M059J (cell line): ENCODE results near the gene MICALL1. TPM values are rescaled to one million over a fixed set of nuclear protein-coding genes. Genes with fewer than 3 reads are reported as not detected.
"Not testable (repeated sequence)": the region's sequence is repeated elsewhere in the genome, so short reads cannot be mapped to it uniquely, and the experiment has no call there.

Experiments
- DNase-seq: peaks from one replicate; pipeline ENCODE4 v3.0.0-alpha.2; 2012; ENCODE audit warnings: low read depth
- total RNA-seq: library from RNA; depleted of rRNA; stranded (reverse); fragments of >200 nt; shearing (Covaris generic); gene quantifications from 2 replicates; pipeline ENCODE4 v1.2.3, GENCODE V29; 2014

The MICALL1 gene
- total RNA-seq, 1 experiment from 2014 or later: 13.7 TPM

DNA sequence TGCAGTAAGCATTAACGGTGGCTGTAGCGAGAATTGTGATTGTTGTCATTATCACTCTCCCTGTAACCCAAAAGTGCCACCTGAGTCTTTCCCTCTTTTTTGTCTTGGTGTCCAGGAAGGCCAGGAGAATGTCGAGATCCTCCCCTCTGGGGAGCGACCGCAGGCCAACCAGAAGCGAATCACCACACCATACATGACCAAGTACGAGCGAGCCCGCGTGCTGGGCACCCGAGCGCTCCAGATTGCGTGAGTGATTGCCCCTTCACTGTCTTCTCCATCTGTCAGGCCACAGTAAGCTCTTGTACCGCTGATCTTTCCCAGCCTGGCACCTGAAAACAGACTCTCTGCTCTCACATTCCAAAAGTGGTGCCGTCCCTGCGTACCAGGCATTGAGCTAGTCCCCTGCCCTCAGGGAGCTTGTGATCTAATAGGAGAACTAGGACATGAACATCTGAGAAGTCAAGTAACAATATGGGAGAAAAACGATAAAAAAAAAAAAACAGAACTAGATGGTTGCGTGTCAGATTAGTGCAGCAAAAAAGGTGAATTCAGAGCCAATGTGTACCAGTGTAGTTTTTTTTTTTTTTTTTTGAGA lies 53.2 kb downstream of the MICALL1 start:
- no peak for DNase-seq

DNA sequence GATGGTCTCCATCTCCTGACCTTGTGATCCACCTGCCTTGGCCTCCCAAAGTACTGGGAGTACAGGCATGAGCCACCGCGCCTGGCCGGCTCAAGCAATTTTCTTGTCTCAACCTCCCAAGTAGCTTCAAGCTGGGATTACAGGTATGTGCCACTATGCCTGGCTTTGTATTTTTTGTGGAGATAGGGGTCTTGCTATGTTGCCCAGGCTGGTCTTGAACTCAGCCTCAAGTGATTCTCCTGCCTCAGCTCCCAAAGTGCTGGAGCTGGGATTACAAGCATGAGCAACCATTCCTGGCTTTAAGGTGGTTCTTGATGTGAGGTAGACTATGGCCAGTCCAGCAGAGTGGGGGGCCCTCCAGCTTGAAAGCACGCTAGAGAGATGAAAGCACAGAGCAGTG lies 55.0 kb downstream of the MICALL1 start:
- no peak for DNase-seq

DNA sequence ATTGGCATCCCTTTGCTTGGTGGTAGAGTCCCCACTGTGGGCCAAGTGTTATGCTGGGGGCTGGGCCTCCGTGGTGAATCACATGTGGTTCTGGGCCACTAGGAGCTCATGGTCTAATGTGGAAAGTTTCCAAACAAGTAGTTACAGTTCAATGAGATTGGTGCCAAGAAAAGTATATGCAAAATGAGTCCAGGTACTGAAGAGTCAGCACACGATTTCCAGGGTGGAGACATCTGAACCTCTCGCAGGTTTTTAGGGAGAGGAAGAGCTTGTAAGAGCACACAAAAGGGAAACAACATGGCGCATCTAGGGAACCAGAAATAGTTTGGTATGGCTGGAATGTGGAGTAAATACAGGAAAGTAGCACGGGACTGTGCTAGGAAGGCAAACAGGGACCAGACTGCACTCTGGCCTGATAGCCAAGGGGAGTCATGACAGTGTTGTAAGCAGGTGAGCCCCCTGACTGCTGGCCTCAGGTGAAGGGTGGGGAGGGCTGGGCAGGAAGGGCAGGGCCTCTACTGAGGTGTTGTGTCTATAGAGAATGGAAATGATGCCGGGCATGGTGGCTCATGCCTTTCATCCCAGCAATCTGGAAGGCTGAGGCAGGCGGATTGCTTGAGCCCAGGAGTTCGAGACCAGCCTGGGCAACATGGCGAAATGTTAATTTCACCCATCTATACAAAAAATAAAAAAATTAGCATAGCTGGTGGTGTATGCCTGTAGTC lies 60.0 kb downstream of the MICALL1 start:
- no peak for DNase-seq

DNA sequence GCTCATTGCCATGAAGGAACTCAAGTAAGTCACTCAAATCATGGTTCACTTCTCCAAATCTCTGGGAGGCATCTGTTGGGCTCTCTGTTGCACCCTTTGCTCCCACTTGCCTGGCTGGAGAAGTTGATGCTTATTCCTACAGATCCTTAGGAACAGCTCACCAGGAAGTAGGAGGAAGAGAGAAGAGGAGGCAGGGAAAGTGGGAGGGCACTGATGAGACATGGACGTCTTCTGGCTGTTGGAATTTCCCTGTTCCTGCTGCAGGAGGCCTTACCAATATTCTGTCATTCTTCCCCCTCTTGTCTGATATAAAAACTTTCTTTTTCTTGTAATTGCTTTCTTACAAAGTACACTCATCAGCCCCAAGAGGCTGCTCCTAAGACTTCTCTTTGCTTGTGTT lies 61.0 kb downstream of the MICALL1 start:
- DNase-seq: no peak

DNA sequence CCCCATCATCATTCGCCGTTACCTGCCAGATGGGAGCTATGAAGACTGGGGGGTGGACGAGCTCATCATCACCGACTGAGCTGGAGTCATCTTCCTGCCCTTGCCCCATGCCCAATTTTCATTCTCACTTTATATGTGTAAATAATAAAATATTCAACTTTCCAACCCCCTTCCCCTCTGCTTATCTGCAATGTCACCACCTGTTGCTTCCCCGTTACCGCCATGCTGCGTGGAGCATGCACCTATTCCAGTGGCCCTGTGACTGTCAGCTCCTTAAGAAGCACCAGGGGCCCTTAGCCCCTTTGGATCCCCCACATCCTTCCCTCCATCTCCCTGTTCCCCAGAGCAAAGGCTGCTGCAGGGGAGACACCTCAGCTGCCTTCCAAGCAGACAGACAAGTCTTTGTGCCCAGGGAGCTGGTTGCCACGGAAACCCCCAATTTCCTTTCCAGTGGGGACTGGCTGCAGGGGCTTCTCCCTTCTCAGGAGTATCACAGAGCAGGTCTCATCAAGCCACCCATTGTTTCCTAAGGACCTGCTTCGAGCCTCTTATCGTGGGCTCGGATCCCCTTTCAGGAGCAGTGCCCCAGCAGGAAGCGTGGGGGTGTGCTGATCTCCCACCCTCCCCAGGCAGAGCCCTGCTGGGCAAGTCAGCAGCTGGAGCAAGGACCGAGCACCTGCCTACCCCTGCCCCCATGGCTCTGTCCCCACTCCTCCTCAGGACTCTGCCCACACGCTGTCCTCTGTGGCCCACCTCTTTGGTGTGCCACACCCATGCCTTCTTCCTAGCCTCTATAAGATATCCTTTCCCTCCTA lies 61.7 kb downstream of the MICALL1 start:
- DNase-seq: no peak

DNA sequence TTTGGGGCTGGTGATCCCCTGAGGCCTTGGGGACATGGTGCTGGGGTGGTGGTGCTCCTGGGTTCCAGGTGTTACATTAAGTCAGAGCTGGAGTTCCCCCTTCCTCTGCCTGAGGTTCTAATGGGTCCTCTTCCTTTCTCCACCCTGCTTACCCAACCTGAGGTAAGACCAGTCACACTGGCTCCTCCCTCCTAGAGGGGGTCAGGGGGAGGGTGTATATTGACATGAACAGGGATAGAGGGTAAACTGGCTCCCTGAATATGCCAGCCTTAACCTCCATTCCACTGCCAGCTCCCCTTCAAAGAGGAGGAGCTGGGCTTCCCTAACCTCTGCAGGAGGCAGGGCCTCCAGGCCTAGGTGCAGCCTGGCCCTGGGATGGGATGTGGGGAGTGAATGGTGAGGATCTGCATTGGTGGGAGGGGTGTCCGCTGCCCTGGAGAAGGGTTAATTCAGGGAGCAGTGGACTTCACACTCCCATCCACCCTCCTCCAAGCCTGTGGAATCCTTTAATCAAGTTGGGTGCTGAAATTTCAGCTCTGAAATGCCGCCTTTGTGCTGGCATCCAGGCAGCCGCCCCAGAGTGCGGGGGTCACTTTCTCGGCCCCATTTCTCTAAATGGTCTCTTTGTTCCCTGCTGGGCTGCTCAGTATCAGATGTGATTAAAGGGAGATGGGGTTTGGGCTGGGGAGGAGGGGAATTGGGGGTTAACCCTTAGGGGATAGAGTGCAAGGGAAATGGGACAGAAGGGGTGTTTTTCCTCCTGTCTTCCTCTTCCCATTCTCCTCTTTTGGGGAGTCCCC lies 62.6 kb downstream of the MICALL1 start:
- no peak for DNase-seq

DNA sequence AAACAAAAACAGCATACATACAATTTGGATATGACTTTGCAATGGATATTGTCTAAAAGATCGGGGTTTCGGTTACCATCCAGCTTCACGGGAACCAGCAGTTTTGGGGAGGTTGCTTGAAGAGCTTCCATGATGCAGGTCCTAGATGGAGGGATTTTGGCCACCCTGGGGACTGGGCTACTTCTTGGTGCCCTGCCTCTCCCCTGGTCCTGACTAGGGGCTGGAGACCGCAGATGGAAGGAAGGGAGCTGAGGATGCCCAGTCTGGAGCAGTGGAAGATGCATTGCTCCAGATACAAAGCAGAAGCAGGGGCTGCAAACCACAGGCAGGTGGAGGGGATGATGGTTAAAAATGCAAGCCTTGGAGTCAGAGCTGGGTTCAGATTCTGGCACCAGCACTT lies 64.8 kb downstream of the MICALL1 start:
- no peak for DNase-seq

DNA sequence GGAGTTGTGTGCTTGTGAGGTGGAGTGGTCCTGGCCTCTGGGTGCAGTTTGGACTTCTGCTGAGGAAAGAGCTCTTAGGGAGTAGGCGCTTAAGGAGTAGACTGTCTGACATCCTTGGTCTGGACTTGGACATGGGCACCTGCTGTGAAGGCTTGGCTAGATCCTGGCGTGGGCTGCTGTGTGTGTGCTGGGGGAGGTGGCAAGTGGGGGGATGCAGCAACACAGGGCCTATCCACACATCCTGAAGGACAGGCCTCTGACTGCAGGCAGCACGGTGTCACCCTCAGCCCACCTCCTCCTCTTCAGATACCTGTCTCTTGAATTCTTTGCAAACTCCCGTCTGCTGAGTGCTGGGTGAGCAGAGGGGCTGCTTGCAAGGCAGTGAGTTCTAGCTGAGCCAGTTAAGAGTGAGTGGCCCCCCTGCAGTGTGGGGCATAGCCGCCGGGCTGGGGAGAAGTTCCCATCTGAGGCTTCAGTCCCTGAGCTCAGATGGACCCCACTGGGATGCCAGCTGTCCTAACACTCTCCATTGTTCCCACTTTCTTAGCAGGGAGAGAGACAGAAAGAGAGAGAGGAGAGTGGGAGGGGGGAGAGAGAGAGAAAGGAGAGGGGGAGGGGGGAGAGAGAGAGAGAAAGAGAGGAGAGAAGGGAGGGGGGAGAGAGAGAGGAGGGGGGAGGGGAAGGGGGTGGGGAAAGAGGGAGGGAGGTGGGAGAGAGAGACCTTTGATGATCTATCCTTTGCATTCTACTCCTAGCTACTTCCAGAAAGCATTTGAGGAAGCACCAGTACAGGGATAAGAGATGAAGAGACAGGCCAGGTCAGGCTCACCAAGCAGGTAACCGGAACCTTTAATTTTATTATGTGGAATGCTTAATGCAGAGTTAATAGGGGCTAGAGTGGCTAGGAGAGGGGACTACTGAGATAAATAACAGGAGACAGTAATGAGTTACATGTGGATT lies 65.7 kb downstream of the MICALL1 start:
- DNase-seq: no peak

DNA sequence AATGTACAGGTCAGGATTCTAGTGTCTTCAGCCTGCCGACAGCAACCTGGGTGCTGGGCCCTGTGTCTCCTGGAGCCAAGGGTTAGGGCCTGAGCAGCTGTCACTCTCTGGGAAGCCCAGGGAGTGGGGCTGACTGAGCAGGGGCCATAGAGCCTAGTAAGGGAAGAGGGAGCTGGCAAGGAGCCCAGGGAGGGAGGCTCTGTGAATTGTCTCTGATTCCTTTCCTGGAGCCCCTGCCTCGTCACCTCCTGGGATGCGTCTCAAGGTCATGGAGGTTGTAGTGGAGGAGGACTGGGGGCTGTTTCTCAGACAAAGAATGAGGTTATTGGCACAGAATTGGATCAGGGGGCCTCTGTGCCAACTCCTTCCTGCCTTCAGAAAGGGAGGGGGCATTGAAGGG lies 66.4 kb downstream of the MICALL1 start:
- no peak for DNase-seq

DNA sequence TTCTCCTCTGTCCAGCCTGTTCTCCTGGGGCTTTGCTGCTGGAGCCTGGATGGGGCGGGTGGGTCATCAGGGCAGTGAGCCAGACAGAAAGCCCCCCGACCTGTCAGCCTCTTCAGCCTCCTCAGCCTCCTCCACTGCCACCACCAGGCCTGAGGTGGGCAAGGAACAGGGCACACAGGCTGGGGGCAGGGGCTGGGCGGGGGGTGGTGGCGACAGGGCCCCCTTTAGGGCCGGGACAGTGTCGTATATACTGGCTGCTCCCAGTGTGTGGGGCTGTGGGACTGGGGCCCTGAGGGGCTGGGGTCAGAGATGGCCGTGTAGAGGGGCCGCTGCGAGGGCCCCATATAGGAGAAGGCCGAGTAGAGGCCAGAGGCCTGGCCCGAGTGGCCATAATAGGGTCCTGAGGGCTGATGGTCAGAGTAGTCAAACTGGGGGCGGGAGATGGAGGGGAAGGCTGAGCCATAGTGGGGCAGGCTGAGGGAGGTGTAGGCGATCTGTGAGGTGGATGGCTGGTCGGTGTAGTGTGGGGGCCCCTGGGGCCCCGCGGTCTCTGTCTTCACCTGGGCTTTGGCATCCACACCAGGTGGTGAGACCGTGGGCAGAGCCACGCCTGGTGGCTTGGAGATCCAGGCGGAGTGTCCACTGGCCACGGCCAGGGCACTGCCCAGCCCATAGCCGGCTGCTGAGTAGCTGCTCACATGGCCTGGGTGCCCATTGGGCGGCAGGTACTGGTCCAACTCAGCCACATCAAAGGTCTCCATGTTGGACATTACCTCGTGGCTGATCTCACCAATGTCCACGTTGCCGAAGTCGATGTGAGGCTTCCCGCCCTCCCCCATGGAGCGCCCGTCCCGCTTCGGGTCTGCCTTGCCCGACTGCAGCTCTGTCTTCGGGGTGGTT lies 67.4 kb downstream of the MICALL1 start:
- DNase-seq: no peak

DNA sequence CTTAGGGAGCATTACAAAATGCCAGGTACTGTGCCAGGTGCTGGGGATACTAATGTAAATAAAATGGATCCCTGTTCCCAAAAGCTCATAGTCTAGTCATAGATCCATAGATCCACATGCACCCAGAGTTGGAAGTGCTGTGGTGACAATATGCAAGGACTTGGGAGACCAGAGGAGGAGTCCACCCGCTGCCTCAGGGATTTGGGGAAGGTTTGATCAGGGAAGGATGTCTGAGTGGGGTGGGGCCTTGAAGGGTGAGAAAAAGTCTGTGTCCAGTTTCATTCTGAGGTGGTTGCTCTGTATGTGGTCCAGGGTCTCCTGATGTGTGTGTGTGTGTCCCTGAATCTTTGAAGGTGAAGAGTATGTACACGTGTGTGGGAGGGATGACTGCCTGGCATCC lies 69.1 kb downstream of the MICALL1 start:
- no peak for DNase-seq

DNA sequence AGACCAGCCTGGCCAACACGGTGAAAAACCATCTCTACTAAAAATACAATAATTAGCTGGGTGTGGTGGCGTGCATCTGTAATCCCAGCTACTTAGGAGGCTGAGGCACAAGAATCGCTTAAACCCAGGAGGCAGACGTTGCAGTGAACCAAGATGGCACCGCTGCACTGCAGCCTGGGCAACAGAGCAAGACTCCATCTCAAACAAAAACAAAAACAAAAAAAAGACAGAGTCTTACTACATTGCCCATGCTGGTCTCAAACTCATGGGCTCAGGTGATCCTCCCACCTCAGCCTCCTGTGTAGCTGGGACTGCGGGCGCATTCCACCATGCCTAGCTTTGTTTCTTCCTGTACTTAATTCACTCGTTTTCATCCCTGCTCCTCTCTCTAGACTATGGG lies 69.9 kb downstream of the MICALL1 start:
- DNase-seq: not testable (repeated sequence)

DNA sequence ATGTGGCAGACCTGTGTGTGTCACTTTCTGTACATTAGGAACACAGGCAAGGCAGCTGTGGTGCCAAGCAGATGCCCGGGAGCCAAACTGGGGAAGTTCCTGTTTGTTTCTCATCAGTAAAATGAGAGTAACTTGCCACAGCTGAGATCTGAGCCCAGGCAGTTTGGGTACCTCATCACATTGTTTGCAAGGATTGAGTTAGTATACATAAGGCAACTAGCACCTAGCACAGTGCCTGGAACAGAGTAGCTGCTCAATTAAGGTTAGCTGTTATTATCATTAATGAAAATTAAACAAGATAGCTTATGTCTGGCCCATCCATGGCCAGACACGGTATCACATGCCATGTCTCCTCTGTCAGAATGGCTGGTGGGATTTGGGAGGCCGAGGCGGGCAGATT lies 70.5 kb downstream of the MICALL1 start:
- no peak for DNase-seq

DNA sequence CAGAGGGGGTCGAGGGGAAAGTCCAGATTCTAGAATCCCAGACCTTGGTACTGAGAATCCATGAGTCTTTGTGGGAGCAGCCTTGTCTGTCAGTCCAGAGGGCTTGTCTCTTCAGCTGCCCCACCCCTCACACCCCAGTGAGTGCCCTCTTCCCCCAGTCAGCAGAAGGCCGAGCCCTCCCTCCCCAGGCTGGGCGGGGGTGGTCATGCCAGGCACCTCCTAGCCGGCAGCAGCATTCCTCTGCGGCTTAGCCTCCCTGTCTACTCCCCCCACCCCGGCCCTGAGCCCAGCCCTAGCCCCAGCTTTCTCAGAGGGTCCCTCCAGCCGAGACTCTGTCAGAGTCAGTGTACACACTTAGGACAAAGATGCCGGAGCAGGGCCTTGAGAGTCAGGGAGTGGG lies 73.7 kb downstream of the MICALL1 start:
- DNase-seq: no peak

DNA sequence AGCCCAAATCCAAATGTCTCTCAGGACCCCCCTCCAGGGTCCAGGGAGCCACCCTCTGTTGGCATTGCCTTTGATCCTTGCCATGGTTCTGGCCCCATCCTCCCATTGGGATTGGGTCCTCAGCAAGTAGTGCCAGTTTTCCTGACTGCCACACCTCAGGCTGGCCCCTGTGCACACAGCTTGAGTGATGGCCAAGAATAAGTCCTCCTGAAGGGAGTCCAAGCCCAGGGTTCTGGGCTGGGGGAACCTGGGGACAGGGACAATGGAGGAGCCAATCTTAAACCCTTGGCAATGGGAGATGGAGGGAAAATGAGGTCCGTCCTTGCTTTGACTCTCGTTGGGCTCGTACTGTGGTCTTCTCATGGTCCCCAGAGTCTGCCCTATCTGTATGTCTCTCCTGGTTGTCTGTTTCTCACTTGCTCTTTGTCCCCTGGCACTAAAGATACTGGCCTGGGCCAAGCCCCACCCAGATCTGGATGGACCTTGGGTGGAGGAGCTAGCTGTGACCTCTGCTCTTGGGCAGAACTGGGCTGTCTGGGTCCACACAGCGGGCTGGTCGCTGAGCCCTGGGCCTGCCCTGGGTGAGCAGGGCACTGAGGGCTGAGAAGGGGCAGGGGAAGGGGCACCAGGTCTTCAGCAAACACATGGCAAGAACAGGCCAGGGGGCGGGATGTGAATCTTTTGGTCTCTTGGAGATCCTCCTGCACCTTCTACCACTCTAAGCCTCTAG lies 75.3 kb downstream of the MICALL1 start:
- no peak for DNase-seq

DNA sequence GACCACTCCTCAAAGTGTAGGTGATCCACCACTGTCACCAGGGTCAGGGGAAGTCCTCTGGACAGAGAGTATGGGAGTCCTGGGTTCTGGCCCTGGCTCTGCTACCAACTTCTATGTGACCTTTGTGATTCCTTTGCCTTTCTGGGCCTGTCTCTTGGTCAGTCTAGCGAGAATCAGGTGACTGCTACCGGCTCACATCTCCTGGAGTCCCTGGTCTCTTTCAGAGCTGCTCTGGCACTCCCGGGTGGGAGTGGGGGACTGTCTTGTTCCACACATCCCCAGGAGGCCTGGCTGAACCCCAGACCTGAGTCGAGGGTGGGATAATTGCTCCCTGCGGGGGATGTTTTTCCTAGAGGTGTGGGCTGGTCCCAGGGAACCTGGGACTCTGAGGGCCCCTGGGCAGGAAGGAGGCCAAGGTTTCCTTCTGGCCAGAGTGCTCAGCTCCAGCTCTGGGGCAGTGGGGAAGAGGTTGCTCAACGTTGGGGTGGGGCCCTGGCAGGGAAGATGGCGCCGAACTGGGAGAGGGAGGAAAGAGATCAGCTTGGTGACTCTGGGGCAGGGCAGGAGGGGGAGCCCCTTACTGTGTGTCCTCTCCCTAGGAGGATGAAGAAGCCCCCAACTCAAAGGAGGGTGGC lies 76.2 kb downstream of the MICALL1 start:
- no peak for DNase-seq

DNA sequence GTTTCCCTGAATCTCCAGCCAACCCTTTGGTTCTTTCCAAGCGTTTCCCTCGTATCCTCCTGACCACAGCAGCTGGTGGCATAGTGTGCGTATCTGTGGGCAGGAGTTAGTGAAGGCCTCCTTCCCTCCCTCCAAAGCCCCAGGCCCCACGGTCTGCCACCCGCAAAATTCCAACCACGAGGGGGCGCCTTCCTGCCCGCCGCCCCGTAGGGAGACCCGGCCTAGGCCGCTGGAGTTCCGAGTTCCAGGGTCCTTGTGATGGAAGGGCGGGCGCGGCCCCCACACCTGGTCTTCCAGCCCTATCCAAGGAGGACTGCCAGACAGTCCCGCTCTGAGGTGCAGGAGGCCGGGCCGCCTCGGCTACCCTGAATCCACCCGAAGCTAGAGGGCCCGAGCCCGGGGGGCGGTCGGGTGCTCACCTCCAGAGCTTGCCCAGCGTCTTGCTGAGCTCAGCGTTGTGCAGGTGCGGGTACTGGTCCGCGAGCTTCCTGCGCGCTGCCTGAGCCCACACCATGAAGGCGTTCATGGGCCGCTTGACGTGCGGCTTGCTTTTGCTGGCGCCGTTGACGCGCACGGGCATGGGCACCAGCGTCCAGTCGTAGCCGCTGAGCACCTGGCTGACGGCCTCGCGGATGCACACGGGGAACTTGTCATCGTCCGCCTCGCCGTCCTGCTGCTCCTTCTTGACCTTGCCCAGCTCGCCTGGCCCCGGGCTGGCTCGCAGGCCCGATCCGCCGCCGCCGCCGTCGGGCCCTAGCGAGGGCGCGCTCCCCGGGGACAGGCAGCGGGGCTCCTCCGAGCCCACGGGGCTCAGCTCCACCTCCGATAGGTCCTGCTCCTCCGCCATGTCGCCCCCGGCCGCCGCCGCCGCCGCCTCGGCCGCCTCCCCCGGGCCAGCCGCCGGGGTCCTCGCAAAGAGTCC lies 77.1 kb downstream of the MICALL1 start:
- no peak for DNase-seq
